T-helper 1 cell (primary cell): Measurements from ENCODE around the gene BMPR1B.
"Not testable (repeated sequence)": the region's sequence is repeated elsewhere in the genome, so short reads cannot be mapped to it uniquely, and the experiment has no call there.

Experiments
- DNase-seq, 5 donors: peaks; one replicate each; pipeline ENCODE4 v3.0.0-alpha.2; 2012 to 2020

The BMPR1B gene

DNA sequence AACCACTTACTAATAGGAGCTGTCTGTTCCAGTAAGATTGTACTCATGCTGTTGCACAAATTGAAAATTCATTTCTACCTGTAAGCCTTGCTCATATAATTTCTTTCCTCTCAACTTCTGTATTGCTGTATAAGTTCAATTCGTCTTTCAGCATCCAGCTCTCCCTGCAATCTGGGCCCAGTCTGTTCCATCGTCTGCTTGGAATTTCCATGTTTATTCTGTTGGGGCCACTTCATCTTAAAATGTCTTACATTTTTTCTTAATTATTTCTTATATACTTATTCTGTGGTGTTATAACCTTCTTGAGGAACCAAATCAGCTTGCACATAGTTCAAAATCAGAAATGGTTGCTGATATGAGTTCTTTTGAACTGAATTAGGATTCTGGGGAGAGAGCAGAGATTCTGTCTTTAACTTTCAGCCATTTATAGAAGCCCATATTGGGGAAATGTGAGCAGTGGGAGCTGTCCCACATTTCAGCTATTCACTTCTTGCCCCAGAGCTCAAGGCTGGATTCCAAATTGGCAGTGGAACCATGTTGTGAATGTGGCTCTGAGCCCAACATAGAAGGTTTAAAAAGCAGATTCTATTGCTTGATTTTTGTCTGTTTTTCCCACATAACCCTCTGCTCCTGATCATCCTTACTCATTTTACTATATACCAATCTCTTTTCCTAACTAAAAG, 291.9 kb downstream of the BMPR1B start:
- no peak for DNase-seq

DNA sequence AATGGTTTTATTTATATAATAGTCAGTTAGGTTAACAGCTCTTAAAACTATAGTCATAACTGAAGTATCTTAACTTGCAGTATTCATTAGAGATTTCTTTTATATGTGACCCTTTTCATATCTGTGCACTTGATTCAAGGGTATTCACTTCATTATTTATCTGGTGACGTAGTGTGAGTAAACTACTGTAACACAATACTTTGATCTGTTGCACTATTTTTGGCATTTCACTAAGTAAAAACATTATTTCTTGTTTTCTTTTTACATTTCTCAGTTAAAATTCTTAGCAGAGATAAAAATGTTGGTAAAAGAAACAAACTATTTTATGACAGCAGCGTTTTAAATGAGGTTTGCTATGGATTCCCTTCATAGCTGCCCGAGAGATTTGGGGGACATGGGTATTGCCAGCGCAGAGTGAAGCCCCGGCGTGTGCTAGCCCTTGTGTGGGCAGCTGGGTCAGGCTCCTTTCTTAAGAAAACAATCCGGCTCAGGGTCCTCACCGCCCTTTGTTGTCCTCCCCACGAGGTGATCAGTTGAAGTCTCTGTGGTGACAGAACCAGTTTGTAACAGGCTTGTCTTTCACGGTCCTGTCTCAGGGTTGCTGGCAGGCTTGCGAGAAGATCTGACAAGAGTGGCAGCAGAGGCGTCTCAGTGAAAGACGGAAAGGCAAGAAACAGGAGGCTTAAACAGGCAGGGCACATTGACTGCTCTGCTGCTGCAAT, 293.4 kb downstream of the BMPR1B start:
- no peak for DNase-seq

DNA sequence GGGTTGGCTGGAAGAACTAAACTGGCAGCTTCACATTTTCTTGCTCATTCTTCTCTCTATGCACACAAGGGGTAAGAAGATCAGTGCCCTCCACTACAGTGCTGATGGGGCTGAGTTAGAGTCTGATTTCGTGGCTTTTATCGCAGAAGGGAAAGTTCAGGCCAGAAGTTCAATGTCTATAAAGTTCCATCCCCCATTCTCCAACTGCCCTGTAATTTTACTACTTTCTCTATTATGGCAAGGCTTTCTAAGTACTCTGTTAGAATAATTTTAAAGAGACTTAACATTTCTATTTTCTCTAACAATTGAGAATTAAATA, 293.9 kb downstream of the BMPR1B start:
- no peak for DNase-seq

DNA sequence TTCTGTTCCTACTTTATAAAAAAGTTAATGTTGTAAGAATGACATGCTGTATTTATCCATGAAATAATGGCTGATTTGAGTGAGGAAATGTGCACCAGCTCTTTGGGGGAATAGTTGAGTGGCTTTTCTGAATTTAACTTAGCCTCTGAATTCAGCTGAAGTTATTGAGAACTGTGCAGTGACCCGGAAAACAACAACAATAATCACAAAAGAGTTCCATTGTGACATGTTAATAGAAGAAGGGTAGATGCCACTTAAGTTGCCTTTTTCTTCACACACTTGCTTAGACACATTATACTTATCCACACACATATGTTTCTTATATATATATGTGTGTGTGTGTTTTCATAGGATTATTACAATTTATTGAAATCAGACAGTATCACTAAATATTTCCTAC, 301.2 kb downstream of the BMPR1B start:
- DNase-seq: no peak

DNA sequence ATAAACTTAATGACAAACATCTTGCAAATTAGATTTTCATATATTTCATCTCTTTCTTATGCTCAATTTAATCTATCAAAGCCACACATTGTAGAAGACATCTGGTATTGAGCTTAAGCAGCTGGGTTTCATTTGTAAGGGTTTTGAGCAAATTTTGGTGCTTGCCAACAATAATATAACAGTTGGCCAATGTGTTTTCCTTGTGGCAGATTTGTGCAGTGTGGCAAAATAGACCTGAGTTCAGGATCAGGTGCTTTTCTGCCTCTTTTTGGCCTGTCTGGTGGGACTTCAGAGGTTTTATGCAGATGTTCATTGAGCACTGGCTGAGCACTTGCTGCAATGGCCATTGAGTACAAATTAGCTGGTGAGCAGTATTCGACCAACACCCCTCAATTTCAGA, 301.9 kb downstream of the BMPR1B start:
- DNase-seq: no peak

DNA sequence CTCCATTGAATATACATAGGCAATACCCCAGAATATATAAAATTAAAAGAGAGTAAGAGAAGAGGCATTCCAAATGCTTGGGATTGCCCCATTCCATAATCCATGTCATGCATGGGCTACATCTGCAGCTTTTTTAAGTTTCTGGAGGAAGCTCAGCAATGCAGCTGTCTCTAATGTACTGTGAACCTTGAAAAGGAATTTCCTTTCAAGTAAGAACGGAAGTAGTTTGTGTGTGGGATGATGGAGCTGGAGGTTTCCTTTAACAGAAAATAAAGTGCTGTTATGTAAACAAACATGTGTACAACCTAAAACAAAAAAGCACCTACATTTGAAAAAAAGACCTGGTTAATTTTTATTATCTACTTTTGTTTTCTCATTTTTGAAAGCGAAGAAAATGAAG, 303.5 kb downstream of the BMPR1B start:
- no peak for DNase-seq

DNA sequence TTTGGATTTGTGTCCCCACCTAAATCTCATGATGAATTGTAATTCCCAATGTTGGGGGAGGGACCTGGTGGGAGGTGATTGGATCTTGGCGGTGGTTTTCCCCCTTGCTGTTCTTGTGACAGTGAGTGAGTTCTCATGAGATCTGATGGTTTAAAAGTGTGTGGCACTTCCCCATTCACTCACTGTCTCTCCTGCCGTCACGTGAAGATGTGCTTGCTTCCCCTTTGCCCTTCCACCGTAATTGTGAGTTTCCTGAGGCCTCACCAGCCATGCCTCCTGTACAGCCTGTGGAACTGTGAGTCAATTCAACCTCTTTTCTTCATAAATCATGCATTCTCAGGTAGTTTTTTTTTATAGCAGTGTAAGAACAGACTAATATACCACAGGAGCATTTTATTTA, 304.0 kb downstream of the BMPR1B start:
- DNase-seq: not testable (repeated sequence)

DNA sequence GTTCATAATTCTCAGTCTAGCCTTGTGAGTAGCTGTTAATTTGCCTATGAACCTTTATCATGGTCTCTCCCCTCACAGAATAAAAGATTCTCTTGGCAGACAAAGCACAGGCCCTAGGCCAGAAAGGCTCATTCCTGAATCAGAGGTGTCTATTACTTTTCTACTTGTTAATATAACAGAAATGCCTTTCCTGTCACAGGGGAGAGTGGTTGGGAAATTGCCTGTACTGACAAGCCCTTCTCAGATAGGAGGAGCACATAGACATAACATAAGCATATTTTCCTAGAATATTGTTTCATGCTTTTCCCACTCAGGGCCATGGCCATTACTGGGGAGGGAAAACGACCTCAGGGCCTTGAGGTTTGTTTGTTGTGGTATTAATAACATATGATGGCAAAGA, 308.3 kb downstream of the BMPR1B start:
- no peak for DNase-seq

DNA sequence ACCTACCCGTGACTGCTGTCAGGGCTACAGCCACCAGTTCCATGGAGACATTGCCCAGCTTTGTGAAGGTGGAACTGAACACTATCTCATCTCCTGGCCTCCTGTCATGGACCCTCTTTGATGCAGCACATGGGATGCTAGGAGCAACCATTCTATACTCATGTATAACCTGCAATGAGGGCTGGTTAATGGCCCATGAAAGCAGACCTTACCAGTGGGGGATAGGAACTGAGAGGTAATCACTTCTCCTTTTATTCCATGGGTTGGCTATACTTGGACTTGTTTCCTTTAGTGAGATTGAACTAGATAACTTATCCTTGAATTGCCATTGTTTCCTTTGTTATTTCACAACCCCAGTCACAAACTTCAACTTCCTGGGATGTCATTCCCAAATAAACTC, 310.6 kb downstream of the BMPR1B start:
- DNase-seq: no peak

DNA sequence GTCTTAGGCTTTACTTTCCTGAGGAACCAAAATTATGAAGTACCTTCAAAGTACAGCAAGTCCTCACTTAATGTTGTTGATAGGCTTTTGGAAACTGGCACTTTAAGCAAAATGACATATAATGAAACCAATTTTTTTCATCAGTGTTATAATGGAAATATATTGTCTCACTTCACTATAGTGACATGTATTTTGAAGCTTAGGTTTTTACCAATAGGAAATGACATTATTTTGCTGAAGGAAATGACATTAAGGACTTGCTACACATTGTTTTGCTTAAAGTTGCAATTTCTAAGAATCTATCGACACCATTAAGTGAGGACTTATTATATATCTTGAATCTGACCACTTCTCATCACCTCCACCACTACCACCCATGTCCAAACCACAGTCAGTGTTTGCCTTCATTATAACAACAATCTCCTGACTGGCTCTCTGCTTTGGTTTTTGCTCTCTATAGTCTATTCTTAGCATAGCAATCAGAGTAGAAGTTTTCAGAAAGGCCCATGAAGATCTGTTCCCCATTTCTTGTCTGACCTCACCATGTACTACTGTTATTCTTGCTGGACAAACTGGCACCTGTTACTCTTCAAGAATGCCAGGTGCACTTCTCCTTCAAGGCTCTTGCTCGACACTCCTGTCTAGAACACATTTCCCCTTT, 311.2 kb downstream of the BMPR1B start:
- DNase-seq: no peak

DNA sequence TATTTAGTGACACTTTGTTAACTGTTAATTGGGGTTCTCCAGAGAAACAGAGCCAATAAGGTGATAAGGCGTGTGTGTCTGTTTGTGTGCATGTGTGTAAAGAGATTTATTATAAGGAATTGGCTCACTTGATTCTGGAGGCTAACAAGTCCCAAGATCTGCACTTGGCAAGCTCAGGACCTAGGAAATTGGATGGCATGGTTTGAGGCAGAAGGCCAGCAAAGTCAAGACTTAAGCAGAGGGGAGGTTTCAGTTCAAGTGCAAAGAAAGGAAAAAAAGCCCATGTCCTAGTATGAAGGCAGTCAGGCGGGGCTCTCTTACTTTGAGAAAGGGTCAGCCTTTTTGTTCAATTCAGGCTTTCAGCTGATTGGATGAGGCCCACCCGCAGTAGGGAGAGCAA, 314.1 kb downstream of the BMPR1B start:
- no peak for DNase-seq

DNA sequence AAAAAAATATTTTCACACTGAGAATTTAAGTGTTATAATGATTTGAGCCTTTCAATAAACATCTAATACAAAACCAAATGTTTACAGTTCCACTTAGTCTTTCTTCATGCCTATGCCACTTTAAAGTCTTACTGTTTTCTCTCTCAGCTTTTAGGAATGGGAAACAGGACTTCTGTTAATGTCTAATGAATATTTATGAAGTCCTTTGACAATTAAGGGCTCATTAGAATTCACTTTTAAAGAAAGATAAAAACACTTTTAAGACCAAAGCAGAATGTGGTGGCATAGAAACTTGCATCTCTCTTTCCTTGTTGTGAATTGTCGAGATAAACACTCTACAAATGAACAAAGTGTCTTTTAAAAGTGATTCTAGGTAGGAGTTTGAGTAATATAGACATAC, 315.9 kb downstream of the BMPR1B start:
- no peak for DNase-seq

DNA sequence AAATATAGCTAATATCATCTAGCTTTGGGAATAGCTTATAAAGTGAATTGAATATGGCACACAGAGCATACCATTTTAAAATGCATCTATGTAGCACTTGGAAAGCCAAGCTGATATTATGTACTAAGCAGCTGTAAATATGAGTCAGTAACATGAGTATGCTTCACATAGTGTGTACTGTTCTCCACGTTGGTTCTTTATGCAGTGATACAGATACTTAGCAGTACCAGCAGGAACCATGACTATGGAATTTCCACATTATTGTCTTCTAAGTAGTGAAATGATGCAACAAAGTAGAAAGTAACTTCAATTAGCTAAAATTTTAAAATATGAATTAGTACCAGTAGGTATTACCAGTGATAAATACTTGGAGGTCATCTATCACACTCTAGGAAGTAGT, 320.1 kb downstream of the BMPR1B start:
- no peak for DNase-seq

DNA sequence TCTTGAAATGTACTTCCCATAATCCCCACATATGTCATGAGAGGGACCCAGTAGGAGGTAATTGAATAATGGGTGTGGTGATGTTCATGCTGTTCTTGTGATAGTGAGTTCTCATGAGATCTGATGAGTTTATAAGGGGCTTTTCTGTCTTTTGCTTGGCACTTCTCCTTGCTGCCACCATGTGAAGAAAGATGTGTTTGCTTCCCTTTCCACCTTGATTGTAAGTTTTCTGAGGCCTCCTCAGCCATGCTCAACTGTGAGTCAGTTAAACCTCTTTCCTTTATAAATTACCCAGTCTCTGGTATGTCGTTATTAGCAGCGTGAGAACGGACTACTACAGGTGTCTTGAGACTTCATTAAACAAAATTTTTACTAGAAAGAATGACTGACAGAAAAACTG, 323.2 kb downstream of the BMPR1B start:
- no peak for DNase-seq

DNA sequence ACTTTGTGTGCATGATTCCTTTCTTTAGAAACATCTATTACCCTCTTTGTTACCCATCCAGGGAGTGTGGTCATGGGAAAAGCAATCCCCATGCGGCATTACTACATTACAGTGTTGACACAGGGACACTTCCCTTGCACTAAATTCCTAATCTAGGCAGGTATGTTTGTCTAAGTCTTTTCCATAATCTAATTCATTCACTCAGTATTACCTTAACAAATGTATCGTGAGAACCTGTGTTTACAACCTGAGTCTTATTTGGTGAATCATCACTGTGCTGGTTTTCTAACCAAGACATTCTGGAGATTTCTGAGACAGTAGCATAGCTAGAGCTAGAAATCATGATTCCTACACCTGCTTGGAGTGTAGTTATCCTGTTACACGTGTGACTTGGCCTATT, 326.8 kb downstream of the BMPR1B start:
- no peak for DNase-seq

DNA sequence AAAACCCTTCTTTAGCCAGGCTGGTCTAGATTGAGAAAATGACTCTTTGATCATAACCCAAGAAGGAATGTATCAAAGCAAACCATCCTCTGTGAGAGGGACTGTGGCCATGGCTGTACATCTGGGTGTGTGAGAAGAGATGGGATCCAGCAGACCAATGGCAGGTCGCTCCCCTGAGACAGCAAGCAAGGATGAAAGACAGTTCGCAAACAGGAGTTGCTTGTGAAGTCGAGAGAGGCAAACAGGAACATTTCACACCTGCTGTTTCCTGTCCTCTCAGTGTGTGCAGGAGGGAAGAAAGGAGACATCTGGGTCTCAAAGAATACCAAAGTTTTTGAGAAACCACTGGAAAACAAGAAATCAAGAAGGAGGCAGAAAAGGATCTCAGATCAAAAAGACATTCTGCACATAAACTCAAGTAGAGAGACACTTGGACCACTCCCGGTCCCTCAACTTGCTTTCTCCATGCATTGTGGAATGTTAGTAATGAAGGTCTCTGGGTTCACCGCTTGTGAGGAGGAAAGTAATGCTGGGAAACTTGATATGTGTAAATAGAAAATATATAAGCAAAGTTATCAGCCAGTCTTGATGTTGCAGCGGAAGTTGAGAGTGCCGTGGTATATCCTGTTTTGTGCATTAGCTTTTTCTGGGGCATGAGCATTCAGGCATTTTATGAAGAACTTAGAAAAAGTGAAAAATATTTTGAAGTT, 327.5 kb downstream of the BMPR1B start:
- DNase-seq: no peak

DNA sequence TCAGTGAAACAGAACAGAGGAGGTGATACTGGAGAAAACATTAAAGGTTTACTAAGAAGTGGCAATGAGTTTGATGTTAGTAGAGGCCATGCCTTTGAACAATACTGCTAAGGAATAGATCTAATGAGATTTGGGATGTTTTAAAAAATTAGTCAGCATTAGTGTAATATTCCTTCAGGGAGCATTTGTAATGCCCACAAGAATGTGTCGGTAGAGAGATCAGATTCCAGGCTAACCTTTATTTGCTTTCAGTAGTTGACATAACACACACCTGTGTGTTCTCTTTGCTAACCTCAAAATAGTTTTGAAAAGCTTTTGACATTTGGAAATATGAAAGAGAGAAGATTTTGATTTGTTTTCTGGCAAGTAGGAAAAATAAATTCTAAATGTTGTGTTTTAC, 328.8 kb downstream of the BMPR1B start:
- DNase-seq: no peak

DNA sequence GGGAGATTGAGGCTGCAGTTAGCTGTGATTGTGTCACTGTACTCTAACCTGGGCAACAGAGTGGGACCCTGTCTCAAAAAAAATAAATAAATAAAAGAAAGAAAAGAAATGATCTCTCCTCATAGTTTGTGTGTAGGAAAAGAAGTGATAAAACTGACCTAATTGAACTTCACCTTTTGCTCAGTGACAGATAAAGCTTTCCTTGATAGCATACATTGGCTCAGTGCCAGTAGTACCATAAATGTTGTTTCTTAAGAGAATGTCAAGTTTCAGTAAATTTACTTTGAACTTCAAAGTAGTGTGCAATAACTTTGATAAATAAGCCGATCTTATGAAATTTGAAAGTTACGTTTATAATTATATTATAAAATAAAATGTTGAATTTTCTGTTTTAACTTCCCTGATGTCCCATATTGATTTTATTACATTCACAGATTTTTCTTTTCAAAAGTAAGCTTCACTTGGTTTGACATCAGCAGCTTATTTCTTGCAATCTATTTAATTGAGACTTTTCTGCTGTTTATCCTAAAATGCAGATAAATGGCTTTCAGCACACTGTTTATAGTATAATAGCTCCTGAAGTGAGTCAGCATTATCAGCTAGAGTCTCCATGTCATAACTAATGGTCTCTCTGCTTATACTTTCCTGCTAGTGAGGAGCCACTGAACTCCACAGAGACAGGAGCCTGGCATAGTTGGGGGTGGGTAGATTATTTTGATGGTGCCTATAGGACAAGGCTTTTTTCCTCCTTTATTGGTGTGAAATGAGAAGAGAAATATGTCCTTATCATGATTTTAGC, 330.1 kb downstream of the BMPR1B start:
- DNase-seq: no peak

DNA sequence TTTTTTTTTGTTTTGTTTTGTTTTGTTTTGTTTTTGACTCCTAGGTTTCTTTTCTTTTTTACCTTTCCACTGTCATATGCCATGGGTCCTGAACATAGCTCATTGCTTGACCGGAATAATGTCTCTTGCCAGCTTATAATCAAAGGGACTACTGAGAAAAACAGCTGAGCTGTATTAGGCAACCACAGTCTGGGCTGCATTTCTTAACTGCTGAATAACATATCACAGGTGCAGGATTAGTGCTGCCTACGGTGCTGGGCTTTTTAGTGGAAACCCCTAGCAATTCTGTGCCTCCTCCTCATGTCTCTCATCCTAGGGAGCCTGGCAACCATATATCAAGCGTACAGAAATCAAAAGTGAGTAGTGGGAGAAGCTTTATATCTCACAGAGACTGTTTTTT, 333.5 kb downstream of the BMPR1B start:
- no peak for DNase-seq

DNA sequence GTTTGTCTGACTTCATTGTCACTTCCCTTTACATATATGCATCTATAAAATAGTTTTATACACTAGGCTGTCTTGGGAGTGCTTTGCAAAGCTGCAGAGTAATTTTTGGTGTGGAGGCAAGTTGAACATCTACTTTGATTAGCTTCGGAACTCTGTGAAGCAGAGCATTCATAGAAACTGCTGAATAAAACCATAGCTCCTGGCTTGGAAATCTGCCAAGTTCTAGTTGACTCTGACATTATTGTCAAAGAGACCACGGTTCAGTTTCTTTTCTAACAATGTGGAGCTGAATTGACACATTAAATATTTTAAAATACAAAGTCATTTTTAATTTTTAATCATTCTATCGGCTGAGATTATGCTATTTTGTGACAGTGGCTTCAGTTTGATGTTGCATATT, 335.0 kb downstream of the BMPR1B start:
- no peak for DNase-seq

DNA sequence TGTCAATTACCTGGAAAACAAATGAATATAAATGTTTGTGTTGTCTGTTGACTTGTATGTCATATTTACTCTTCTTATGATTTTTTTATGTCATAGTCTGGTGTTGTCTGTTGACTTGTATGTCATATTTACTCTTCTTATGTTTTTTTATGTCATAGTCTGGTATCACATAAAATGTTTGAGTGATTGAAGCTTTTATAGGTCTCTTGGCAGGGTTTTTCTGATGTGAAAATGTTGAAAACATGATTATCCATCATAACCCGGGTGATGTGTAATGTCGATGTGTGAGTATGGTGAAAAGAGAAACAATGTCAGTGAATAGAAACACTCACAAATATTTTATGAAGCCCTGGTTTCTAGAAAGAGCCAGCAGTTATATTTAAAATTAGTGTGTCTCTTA, 335.7 kb downstream of the BMPR1B start:
- no peak for DNase-seq

DNA sequence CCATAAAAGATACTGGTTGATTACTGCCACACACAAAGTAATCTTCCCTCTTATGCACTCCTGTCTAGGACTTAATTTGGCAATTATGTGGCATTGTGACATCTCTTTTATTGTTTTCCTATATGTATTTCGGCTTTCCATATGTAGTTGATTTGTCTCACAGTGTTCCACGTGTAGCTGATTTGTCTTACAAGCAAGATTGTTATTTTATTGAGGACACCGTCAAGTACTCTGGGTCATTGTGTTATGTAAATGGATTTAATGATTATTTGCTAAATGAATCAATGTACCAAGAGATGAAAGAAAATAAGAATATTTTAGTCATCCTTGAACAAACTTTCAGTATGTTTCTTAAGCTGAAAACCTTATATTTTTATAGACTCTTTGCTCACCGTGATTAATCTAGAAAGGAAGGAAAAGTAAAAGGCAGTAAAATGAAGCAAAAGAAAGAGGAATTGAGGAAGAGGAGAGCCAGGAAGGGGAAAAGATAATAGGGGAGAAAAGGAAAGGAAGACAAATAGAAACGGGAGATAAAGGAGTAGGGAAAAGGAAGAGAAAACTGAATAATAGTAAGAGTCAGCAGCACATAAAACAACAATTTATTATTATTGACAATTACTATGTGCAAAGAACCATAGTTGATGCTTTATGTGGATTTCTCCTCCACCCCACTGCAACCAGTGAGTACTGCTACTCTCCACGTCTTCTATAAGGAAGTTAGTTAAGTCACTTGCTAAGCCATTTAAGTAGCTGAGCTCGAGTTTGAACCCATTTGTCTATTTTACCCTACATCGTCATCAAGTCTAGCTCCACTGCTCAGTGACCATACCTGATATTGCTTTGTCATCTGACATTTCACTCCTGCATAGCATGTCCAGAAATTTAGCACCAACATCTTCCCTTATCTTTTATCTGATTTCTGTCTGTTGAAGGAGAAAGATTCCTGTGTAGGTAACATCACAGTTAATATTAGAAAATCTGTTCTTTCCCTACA, 336.5 kb downstream of the BMPR1B start:
- no peak for DNase-seq
